ENCODE measurements around the gene TGFBRAP1. TPM values are rescaled to one million over a fixed set of nuclear protein-coding genes. Genes with fewer than 3 reads are reported as not detected.

The TGFBRAP1 gene
- total and polyA plus RNA-seq, 8 donors = 3.6 to 11.5 (median 8.7) TPM

DNA sequence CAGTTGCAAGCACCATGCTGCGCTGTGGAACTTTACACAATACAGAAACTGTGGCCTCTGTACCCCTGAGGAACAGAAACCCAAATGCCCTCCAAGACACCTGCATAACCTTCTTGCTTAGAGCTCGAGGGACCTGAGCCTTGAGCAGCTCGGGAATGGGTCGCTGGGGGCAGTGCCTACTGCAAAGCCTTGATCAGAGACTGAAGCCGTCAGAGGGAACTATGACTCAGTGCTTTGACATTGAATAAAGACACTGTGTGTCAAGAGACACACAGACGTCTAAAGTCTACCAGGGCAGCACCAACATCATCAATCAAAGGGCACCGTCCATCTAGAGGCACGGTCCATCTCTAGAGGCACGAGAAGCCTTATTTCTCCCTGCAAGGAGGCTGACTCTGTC lies 57.4 kb downstream of the TGFBRAP1 start:
- ATAC-seq (no peak), FAIRE-seq (no peak)
- 83 to 88% methylated on average over 9 of the region's 9 CpGs for WGBS, 2 donors

DNA sequence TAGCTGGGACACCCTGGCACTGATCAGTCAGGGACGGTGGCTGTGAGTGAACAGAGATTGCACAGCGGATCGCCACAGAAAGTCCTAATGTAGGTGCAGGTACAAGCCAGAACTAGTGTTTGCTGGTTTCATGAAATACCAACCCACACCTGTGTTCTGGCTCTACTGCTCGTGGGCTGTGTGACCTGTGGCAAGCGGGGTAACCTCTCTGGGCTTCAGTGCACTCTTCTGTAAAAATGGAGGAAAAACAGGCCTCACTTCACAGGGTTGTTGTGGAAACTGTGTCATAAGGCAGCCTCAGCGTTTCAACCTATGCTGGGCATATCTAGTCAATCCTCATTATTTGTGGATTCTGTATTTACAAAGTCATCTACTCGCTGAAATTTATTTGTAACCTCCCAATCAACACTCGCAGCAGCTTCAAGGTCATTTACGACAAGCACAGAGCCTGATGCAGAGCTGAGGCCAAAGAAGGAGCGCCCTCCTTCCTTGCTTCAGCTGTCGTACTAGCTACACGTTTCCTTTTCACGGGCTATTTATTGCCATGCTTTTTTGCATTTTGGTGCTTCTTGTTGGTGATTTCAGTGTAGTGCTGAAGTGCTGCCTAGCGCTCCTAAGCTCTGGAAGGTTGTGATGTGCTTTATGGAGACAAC lies 58.0 kb downstream of the TGFBRAP1 start:
- intact Hi-C loops (cut with DNase I) = no loop called here
- TF ChIP-seq, protein P1, sequence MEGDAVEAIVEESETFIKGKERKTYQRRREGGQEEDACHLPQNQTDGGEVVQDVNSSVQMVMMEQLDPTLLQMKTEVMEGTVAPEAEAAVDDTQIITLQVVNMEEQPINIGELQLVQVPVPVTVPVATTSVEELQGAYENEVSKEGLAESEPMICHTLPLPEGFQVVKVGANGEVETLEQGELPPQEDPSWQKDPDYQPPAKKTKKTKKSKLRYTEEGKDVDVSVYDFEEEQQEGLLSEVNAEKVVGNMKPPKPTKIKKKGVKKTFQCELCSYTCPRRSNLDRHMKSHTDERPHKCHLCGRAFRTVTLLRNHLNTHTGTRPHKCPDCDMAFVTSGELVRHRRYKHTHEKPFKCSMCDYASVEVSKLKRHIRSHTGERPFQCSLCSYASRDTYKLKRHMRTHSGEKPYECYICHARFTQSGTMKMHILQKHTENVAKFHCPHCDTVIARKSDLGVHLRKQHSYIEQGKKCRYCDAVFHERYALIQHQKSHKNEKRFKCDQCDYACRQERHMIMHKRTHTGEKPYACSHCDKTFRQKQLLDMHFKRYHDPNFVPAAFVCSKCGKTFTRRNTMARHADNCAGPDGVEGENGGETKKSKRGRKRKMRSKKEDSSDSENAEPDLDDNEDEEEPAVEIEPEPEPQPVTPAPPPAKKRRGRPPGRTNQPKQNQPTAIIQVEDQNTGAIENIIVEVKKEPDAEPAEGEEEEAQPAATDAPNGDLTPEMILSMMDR (IDR thresholded peaks at IDR 0.05) = no peak
- 82% methylated on average over 14 of the region's 14 CpGs for WGBS, 2 donors

More for the DNA sequence above, 57.4 kb downstream of the TGFBRAP1 start:
- no peak overlapping the region for H3K4me3 ChIP-seq
- intact Hi-C loops (cut with DNase I) = no loop called here
- no peak for DNase-seq
- no peaks in the 10 kb centered on the region for H3K4me1 ChIP-seq
- H3K27ac ChIP-seq = no peak overlapping the region
- TF ChIP-seq, protein P1 (IDR thresholded peaks at IDR 0.05) = no peak
- H3K27me3 ChIP-seq = no peaks in the 10 kb centered on the region
- no peaks in the 10 kb centered on the region for H3K9me3 ChIP-seq
- H3K36me3 ChIP-seq = peaks cover 12 to 66% (median 14%) of the 10 kb centered on the region in 3 donors

DNA sequence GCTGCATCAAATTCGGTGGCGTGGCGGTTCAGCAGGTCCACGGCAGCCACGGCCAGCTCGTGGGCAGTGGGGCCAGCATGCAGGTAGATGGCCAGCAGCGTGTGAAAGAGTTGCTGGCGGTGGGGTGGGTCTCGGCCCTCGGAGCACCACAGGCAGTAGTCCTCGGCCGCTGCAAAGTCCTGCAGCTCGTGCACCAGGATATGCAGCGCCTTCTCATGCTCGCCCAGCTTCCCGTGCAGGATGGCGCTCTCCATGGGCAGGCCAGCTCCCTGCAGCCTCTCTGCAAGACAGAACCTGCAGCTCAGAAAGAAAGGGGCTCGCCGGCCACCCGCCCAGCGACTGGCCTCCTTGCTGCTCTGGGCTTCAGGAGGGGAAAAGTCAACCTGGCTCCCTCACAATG lies 60.1 kb downstream of the TGFBRAP1 start:
- intact Hi-C loops (cut with DNase I) = no loop called here
- no peak for FAIRE-seq

More for the DNA sequence above, 58.0 kb downstream of the TGFBRAP1 start:
- Histone ChIP-seq H3K27ac (no peak overlapping the region), H3K4me1 (no peaks in the 10 kb centered on the region), H3K36me3 (peaks cover 9 to 65% (median 14%) of the 10 kb centered on the region in 3 donors), H3K27me3 (no peaks in the 10 kb centered on the region), H3K9me3 (no peaks in the 10 kb centered on the region), H3K4me3 (no peak overlapping the region)
- ATAC-seq (no peak), DNase-seq (no peak), FAIRE-seq (no peak)

DNA sequence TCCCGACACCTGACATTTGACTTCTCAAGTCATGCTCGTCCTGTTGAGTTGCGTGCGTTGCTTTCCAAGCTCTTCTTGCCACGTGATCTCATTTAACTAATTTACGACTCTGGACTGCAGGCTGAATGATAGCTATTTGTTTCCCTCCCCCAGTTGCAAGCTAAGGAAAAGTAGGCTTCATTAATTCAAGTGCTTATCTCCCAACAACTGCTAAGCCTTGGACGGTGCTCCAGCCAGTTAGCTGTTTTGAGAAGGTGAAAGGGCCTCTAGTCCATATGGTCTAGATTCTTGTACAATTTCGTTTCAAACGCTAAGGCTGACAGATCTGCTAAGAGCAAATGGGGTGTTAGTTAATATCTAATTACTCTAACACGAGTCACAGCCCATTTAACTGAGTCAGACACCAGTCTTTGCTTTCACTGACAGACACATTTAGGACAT lies 66.9 kb downstream of the TGFBRAP1 start:
- Histone ChIP-seq H3K36me3 (peaks cover 0 to 19% (median 7%) of the 10 kb centered on the region in 3 donors), H3K4me3 (no peak overlapping the region), H3K9me3 (no peaks in the 10 kb centered on the region), H3K27me3 (no peaks in the 10 kb centered on the region), H3K27ac (no peak overlapping the region), H3K4me1 (no peaks in the 10 kb centered on the region)
- 85% methylated on average over 10 of the region's 10 CpGs for WGBS, 2 donors
- TF ChIP-seq, protein P1 (IDR thresholded peaks at IDR 0.05) = no peak
- ATAC-seq (peak in 1 of 4 donors; percentile 25), DNase-seq (no peak), FAIRE-seq (no peak)
- intact Hi-C loops (cut with DNase I) = no loop called here

More for the DNA sequence above, 60.1 kb downstream of the TGFBRAP1 start:
- Histone ChIP-seq H3K4me1 (no peaks in the 10 kb centered on the region), H3K27me3 (no peaks in the 10 kb centered on the region), H3K27ac (no peak overlapping the region), H3K36me3 (peaks cover 5 to 55% (median 15%) of the 10 kb centered on the region in 3 donors), H3K9me3 (no peaks in the 10 kb centered on the region), H3K4me3 (no peak overlapping the region)
- ATAC-seq = no peak
- DNase-seq = no peak
- TF ChIP-seq, protein P1 (IDR thresholded peaks at IDR 0.05) = no peak
- 94% methylated on average over 21 of the region's 21 CpGs for WGBS, 2 donors

GRCh38 chr2:105261061-105261460 lies 68.5 kb downstream of the TGFBRAP1 start:
- Histone ChIP-seq H3K27ac (no peak overlapping the region), H3K4me3 (no peak overlapping the region), H3K4me1 (no peaks in the 10 kb centered on the region), H3K9me3 (no peaks in the 10 kb centered on the region), H3K27me3 (no peaks in the 10 kb centered on the region), H3K36me3 (peaks cover 0 to 6% (median 3%) of the 10 kb centered on the region in 3 donors)
- DNase-seq (no peak), FAIRE-seq (no peak), ATAC-seq (no peak)
- TF ChIP-seq, protein P1 (IDR thresholded peaks at IDR 0.05) = no peak
- WGBS, 2 donors = 89 to 93% methylated on average over 5 of the region's 5 CpGs
- intact Hi-C loops (cut with DNase I) = no loop called here

Data from pancreas (tissue), 10 donors.